SKM-1 treated with dmso at 0.1 percent for 144 hours (cell line): ENCODE measurements around the gene EIF5A2.
"Not testable (repeated sequence)": the region's sequence is repeated elsewhere in the genome, so short reads cannot be mapped to it uniquely, and the experiment has no call there.

ENCODE experiments used
- DNase-seq: peaks from one replicate; lab custom pipeline; 2025; ENCODE audit not compliant: unreplicated experiment; lab: John Stamatoyannopoulos, UW

Gene EIF5A2

DNA sequence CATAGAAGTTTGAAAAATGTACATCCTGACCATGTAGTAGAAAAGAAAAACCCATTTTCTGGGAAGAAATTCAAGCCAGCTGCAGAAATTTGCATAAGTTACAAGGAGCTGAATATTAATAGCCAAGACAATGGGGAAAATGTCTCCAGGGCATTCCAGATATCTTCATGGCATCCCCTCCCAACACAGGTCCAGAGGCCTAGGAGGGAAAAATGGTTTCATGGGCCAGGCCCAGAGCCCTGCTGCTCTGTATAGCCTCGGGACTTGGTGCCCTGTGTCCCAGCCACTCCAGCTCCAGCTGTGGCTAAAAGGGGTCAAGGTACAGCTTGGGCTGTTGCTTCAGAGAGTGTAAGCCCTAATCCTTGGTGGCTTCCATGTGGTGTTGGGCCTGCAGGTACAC is 11.2 kb downstream of the EIF5A2 start:
- not testable (repeated sequence) for DNase-seq

DNA sequence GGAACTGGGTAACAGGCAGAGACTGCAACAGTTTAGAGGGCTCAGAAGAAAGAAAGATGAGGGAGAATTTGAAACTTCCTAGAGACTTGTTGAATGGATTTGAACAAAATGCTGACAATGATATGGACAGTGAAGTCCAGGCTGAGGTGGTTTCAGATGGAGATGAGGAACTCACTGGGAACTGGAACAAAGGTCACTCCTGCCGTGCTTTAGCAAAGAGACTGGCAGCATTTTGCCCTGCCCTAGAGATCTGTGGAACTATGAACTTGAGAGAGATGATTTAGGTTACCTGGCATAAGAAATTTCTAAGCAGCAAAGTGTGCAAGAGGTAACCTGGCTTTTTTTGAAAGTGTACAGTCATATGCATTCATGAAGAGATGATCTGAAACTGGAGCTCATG is 11.7 kb downstream of the EIF5A2 start:
- DNase-seq = no peak

GRCh38 chr3:170896333-170896732 is 12.1 kb downstream of the EIF5A2 start:
- not testable (repeated sequence) for DNase-seq

GRCh38 chr3:170893895-170894294 is 14.5 kb downstream of the EIF5A2 start:
- DNase-seq = no peak

DNA sequence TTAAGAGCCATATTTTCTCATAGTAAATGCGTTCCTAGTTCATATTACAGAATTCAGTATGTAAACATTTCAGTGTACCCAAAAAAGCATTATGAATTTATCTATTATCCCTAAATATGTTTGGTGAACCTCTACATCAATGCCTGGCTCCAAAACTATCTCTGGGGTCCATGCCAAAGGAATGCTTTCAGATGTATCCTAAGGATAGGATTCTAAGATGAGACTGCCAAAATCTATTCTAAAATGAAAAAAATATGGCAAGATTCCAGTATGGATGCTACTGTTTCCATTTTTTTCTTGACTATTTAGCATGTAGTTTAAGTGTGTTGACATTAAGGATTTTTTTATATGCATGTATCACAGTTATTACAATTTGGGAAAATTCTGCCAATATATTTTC is 18.8 kb downstream of the EIF5A2 start:
- DNase-seq = no peak

DNA sequence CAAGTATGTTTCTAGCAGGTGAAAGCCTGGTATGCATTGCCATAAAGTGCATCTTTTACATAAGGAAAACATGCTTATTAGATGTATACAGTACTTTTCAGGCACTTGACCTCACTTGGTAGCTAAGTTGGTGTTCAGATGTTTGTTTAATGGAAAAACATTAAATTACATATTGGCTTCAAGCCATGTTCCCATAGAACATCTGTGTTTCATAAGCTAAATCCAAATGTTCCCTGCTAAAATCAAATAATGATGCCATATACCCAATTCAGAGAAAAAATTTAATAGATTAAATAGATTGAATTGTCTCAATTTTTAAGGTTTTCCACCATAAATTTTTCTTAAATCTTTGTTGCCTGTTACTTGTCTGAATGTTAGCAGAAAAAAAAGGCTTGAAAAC is 19.3 kb downstream of the EIF5A2 start:
- no peak for DNase-seq

GRCh38 chr3:170884109-170884930 is 24.1 kb downstream of the EIF5A2 start:
- DNase-seq = not testable (repeated sequence)

- DNase-seq = not testable (repeated sequence)
Observed at GRCh38 chr3:170878688-170879087, 29.7 kb downstream of the EIF5A2 start.

DNA sequence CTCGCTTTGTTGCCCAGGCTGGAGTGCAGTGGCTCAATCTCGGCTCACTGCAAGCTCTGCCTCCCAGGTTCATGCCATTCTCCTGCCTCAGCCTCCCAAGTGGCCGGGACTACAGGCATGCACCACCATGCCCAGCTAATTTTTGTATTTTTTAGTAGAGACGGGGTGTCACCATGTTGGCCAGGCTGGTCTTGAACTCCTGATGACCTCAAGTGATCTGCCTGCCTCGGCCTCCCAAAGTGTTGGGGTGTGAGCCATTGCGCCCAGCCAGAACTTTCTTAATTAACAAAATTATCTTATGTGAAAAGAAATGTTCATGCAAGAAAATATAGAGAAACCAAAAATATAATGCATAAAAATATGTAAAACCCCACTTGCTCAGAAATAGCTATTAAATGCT is 31.1 kb downstream of the EIF5A2 start:
- not testable (repeated sequence) for DNase-seq

- no peak for DNase-seq
Observed at GRCh38 chr3:170876537-170876936, 31.9 kb downstream of the EIF5A2 start.

GRCh38 chr3:170869645-170870593 is 38.5 kb downstream of the EIF5A2 start, which contains the start of gene RPL22L1:
TSS of gene RPL22L1 (minus strand) at chr3:170870195. CDS start at chr3:170870167, 28 bp downstream.
- DNase-seq = no peak

- DNase-seq = no peak
Observed at GRCh38 chr3:170869239-170869590, 39.2 kb downstream of the EIF5A2 start.

GRCh38 chr3:170868577-170869238 is 39.7 kb downstream of the EIF5A2 start:
- no peak for DNase-seq

DNA sequence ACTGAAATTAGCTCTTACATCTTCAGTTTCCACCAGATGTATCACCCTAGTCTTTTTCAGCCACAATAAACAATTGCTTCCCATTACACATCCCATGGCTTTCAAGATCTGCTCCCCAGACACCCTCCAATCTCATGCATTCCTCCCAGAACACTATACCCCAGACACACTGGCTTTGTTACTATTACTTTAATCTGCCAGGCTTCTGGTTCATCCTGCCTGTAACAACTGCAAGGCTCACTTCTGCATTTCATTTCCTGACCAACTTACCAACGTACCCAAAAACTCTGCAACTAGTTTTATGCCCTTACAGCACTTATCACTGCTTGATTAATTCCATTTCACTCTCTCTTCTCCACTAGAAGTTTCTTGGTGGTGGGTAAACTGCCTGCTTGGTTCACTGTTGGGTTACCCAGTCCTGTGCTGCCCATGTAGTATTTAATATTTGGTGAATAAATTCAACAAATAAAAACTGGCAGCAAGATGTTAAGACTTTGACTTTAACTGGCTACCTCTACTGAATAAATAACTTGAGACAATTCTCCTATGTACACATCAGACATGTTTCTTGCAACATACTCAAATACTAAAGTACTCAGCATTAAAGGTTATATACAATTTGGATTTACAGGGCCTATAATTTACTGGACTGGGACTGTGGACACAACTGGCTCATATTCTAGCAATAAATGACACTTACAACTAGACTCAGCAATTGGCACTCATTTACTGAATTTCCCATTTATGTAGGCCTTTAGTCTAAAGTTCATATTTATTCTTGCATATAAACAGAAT is 41.1 kb downstream of the EIF5A2 start:
- no peak for DNase-seq

DNA sequence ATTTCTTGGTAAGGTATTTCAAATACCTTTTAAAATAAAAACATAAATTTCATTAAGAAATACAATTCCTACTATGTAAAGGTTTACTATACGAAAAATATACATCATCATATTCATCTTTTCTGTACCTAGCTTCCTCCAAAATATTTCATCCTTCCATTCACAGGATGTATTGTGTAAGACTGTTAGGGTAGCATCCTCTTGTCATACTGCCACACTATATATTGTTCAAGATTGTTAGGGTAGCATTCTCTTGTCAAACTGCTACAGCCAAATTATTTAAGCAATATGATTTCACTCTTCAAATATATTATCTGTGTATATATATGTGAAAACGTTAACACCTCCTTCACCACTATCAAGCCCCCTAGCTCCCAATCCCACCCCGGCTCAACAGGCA is 41.9 kb downstream of the EIF5A2 start:
- no peak for DNase-seq

- no peak for DNase-seq
Observed at GRCh38 chr3:170865209-170866094, 43.0 kb downstream of the EIF5A2 start.

- DNase-seq = no peak
Observed at GRCh38 chr3:170864525-170865208, 43.8 kb downstream of the EIF5A2 start.

GRCh38 chr3:170863816-170864215 is 44.6 kb downstream of the EIF5A2 start:
- no peak for DNase-seq
